ENCODE measurements around the gene LRRC47. TPM values are rescaled to one million over a fixed set of nuclear protein-coding genes. Genes with fewer than 3 reads are reported as not detected.

Gene LRRC47
- total and polyA plus RNA-seq, 2 of the 8 experiments (the other 6 are each of a cell fraction or from before 2014, with no cell fraction given), result 38.3 to 82.4 TPM

DNA sequence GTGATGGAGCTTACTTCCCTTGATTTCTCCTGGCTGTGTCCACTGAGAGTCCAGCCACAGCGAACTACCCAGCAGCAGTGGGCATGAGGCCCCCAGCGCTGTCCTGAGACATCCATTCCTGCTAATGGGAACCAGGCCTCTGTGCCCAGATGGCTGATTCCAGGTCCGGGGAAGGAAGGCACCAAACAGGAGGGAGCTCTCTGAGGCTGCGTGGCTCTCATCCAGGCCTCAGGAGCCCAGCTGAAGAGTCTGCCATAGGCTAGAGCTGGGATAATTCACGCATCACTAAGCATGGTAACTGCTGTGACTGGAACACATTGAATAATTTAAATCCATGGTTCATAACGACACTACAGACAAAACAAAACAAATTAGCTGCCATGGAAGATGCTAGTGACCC, 24.7 kb upstream of the LRRC47 start:
- FAIRE-seq (no peak), DNase-seq (ENCODE audit: low read depth in 1 of 2, low spot score in 2 of 2) (no peak)
- H2BK12ac ChIP-seq (ENCODE audit: low read depth, low read length), result no peak overlapping the region
- no peak overlapping the region for H3K4me3 ChIP-seq (ENCODE audit: extremely low read depth in 1 of 4, insufficient read depth in 2 of 4, low read depth in 3 of 4, low read length in 4 of 4)
- 89% methylated on average over 6 of the region's 6 CpGs; no CpG with 5 or more reads in 1 of the 2 experiments for WGBS, 2 experiments (ENCODE audit: extremely low coverage in 1 of 2, insufficient coverage in 1 of 2, insufficient read length in 1 of 2, insufficient replicate concordance in 2 of 2, low coverage in 1 of 2, low lambda C conversion rate in 2 of 2, missing lambda C conversion rate in 1 of 2)
- no peak overlapping the region for H2BK20ac ChIP-seq (ENCODE audit: low read length)
- no peaks in the 10 kb centered on the region for H3K23me2 ChIP-seq (ENCODE audit: low read depth, low read length)
- no peak overlapping the region for H3K23ac ChIP-seq (ENCODE audit: insufficient read length)
- no peak overlapping the region for H4K5ac ChIP-seq (ENCODE audit: insufficient read length, low read depth, low read length)
- H3K56ac ChIP-seq (replicated peaks; ENCODE audit: insufficient read length, low read depth, low read length), result no peak overlapping the region
- H2BK120ac ChIP-seq (replicated peaks; ENCODE audit: low read depth, low read length), result no peak overlapping the region
- no peak overlapping the region for H4K8ac ChIP-seq (ENCODE audit: extremely low read depth, insufficient read depth, low read length)
- no peak for TF ChIP-seq ATF2 (IDR thresholded peaks at IDR 0.05; ENCODE audit: low read length)
- TF ChIP-seq YY1 (IDR thresholded peaks at IDR 0.05; ENCODE audit: low read depth, low read length), result no peak
- TF ChIP-seq SUZ12 (IDR thresholded peaks at IDR 0.05; ENCODE audit: low read length), result no peak
- H2AFZ ChIP-seq (ENCODE audit: low read length), result no peak overlapping the region
- H4K20me1 ChIP-seq (replicated peaks in 1 of 2; ENCODE audit: control insufficient read depth in 1 of 2, insufficient read depth in 2 of 2, low read length in 2 of 2), result peaks cover 1 to 10% of the 10 kb centered on the region in 2 experiments
- H3K9me3 ChIP-seq (ENCODE audit: insufficient read depth in 2 of 2, low read depth in 1 of 2, low read length in 1 of 2), result no peaks in the 10 kb centered on the region
- peaks cover 0 to 4% (median 0%) of the 10 kb centered on the region in 4 experiments; a peak in 3 of 8 replicates for H3K36me3 ChIP-seq (ENCODE audit: control insufficient read depth in 2 of 4, insufficient read depth in 4 of 4, low read length in 3 of 4)
- H3K4me1 ChIP-seq (replicated peaks in 1 of 4; ENCODE audit: control insufficient read depth in 3 of 4, insufficient read depth in 4 of 4, low read length in 3 of 4), result no peaks in the 10 kb centered on the region; a peak in 1 of 7 replicates
- no peak overlapping the region for H3K14ac ChIP-seq (ENCODE audit: insufficient read length)
- H3K27ac ChIP-seq (ENCODE audit: low read depth, low read length), result no peak overlapping the region
- H3K79me2 ChIP-seq (ENCODE audit: control insufficient read depth in 1 of 2, insufficient read depth in 2 of 2, low read length in 2 of 2), result no peaks in the 10 kb centered on the region
- no peaks in the 10 kb centered on the region for H3K27me3 ChIP-seq (replicated peaks in 1 of 4; ENCODE audit: control insufficient read depth in 3 of 4, extremely low read depth in 1 of 4, insufficient read depth in 3 of 4, low read length in 3 of 4)
- H2AK5ac ChIP-seq (ENCODE audit: low read depth, low read length), result no peak overlapping the region
- no peak overlapping the region for H2BK15ac ChIP-seq (ENCODE audit: low read length)
- POLR2A ChIA-PET (ENCODE audit: partially characterized antibody), result interaction anchor here (0.9 to 1.5 kb wide), 3 partner anchors 11 to 28 kb away, joined by 3 to 4 read pairs (median 3); no protein-coding TSS in a partner anchor
- H3K4me2 ChIP-seq (ENCODE audit: insufficient read depth in 1 of 2, low read depth in 2 of 2, low read length in 2 of 2), result no peak overlapping the region
- no peak overlapping the region for H2BK5ac ChIP-seq (ENCODE audit: low read depth, low read length)
- H3K79me1 ChIP-seq (ENCODE audit: low read depth, low read length), result no peaks in the 10 kb centered on the region
- no peak overlapping the region for H4K91ac ChIP-seq (replicated peaks; ENCODE audit: insufficient read length, low read length)
- no peak overlapping the region for H3K9ac ChIP-seq (replicated peaks in 1 of 4; ENCODE audit: extremely low read depth in 1 of 4, low read depth in 3 of 4, low read length in 3 of 4)
- CTCF ChIA-PET (ENCODE audit: partially characterized antibody), result interaction anchor here (0.6 to 1.8 kb wide), 6 partner anchors 10 to 85 kb away, joined by 3 to 8 read pairs (median 3); no protein-coding TSS in a partner anchor
- H3K18ac ChIP-seq (ENCODE audit: extremely low read depth, low read length), result no peak overlapping the region
- H3K4ac ChIP-seq (replicated peaks; ENCODE audit: insufficient read length, low read depth, low read length), result no peak overlapping the region

Measured in H1 (cell line).